Measurements from ENCODE around the gene PRMT7.

The PRMT7 gene

GRCh38 chr16:68313116-68313515 lies 2.3 kb downstream of the PRMT7 start:
- Histone ChIP-seq H3K4me1 (ENCODE audit: insufficient read depth, low read length, poor library complexity, severe bottlenecking) (peaks cover 20% of the 10 kb centered on the region), H3K4me2 (ENCODE audit: low read depth, low read length, poor library complexity, severe bottlenecking) (peak overlapping the region; percentile 62), H3K9me2 (replicated peaks; ENCODE audit: low read depth, low read length) (no peaks in the 10 kb centered on the region), H3K27me3 (ENCODE audit: insufficient read depth, low read length, poor library complexity, severe bottlenecking) (no peaks in the 10 kb centered on the region), H2AFZ (ENCODE audit: low read length) (no peak overlapping the region), H3K4me3 (ENCODE audit: low read length, poor library complexity, severe bottlenecking) (peak overlapping the region; percentile 11), H3F3A (ENCODE audit: low read depth) (no peaks in the 10 kb centered on the region), H3K36me3 (ENCODE audit: insufficient read depth, low read length) (no peaks in the 10 kb centered on the region; the same call in 1 of the 2 replicates), H3K9me3 (ENCODE audit: insufficient read depth, low read depth, low read length) (no peaks in the 10 kb centered on the region), H4K20me1 (ENCODE audit: insufficient read depth, low read length, poor library complexity, severe bottlenecking) (peaks cover 21% of the 10 kb centered on the region), H3K79me2 (ENCODE audit: insufficient read depth, low read length) (peaks cover 74% of the 10 kb centered on the region), H3K9ac (ENCODE audit: low read depth, low read length, poor library complexity, severe bottlenecking) (peak overlapping the region; percentile 2)
- no peak for TF ChIP-seq EZH2phosphoT487 (IDR thresholded peaks at IDR 0.05; ENCODE audit: borderline replicate concordance)
- no peak for TF ChIP-seq CTCF (conservative IDR thresholded peaks at IDR 0.05; ENCODE audit: low read length)

- Histone ChIP-seq H3F3A (ENCODE audit: low read depth) (no peaks in the 10 kb centered on the region), H3K9ac (ENCODE audit: low read depth, low read length, poor library complexity, severe bottlenecking) (no peak overlapping the region), H3K9me2 (replicated peaks; ENCODE audit: low read depth, low read length) (no peaks in the 10 kb centered on the region), H3K4me3 (ENCODE audit: low read length, poor library complexity, severe bottlenecking) (no peak overlapping the region), H3K4me2 (ENCODE audit: low read depth, low read length, poor library complexity, severe bottlenecking) (no peak overlapping the region), H3K36me3 (ENCODE audit: insufficient read depth, low read length) (peaks cover 16% of the 10 kb centered on the region; the same call in 1 of the 2 replicates), H2AFZ (ENCODE audit: low read length) (no peak overlapping the region), H3K27me3 (ENCODE audit: insufficient read depth, low read length, poor library complexity, severe bottlenecking) (no peaks in the 10 kb centered on the region), H3K79me2 (ENCODE audit: insufficient read depth, low read length) (peaks cover 16% of the 10 kb centered on the region; the same call in 1 of the 2 replicates), H4K20me1 (ENCODE audit: insufficient read depth, low read length, poor library complexity, severe bottlenecking) (no peaks in the 10 kb centered on the region), H3K9me3 (ENCODE audit: insufficient read depth, low read depth, low read length) (no peaks in the 10 kb centered on the region), H3K4me1 (ENCODE audit: insufficient read depth, low read length, poor library complexity, severe bottlenecking) (no peaks in the 10 kb centered on the region)
- TF ChIP-seq CTCF (conservative IDR thresholded peaks at IDR 0.05; ENCODE audit: low read length) (no peak), EZH2phosphoT487 (IDR thresholded peaks at IDR 0.05; ENCODE audit: borderline replicate concordance) (no peak)
Observed at GRCh38 chr16:68319185-68319908, 8.5 kb downstream of the PRMT7 start.

GRCh38 chr16:68324336-68324735 lies 13.5 kb downstream of the PRMT7 start:
- Histone ChIP-seq H2AFZ (ENCODE audit: low read length) (no peak overlapping the region), H3K4me2 (ENCODE audit: low read depth, low read length, poor library complexity, severe bottlenecking) (no peak overlapping the region), H3K79me2 (ENCODE audit: insufficient read depth, low read length) (no peaks in the 10 kb centered on the region), H3K27me3 (ENCODE audit: insufficient read depth, low read length, poor library complexity, severe bottlenecking) (no peaks in the 10 kb centered on the region), H3K9ac (ENCODE audit: low read depth, low read length, poor library complexity, severe bottlenecking) (no peak overlapping the region), H3K4me1 (ENCODE audit: insufficient read depth, low read length, poor library complexity, severe bottlenecking) (peaks cover 5% of the 10 kb centered on the region), H3K4me3 (ENCODE audit: low read length, poor library complexity, severe bottlenecking) (no peak overlapping the region), H3K9me3 (ENCODE audit: insufficient read depth, low read depth, low read length) (no peaks in the 10 kb centered on the region), H4K20me1 (ENCODE audit: insufficient read depth, low read length, poor library complexity, severe bottlenecking) (no peaks in the 10 kb centered on the region), H3K9me2 (replicated peaks; ENCODE audit: low read depth, low read length) (no peaks in the 10 kb centered on the region), H3K36me3 (ENCODE audit: insufficient read depth, low read length) (peaks cover 41% of the 10 kb centered on the region; the same call in 1 of the 2 replicates), H3F3A (ENCODE audit: low read depth) (no peaks in the 10 kb centered on the region)
- TF ChIP-seq EZH2phosphoT487 (IDR thresholded peaks at IDR 0.05; ENCODE audit: borderline replicate concordance) = no peak
- no peak for TF ChIP-seq CTCF (conservative IDR thresholded peaks at IDR 0.05; ENCODE audit: low read length)
